CD4-positive, alpha-beta memory T cell (primary cell): ENCODE measurements around the gene CFAP53. TPM values are rescaled to one million over a fixed set of nuclear protein-coding genes. Genes with fewer than 3 reads are reported as not detected.

Source experiments
- CTCF ChIA-PET: fragments of 350-600 bp; sonication (Branson Sonifier 250); formaldehyde crosslinking; loops from one replicate; lab custom pipeline; 2021; ENCODE audit warnings: inconsistent platforms; ENCODE audit not compliant: partially characterized antibody; lab: Charles Lee
- POLR2A ChIA-PET: fragments of 350-600 bp; sonication (Branson Sonifier 250); formaldehyde crosslinking; loops from one replicate; lab custom pipeline; 2021; ENCODE audit not compliant: partially characterized antibody; lab: Charles Lee
- DNase-seq, 5 donors: peaks; one replicate each; pipeline versions ENCODE4 v3.0.0 to v3.0.0-alpha.2; 2020 to 2022; ENCODE audit warnings: mixed read lengths in 1 of 5
- H3K27ac ChIP-seq: one replicate; pipeline ENCODE4 v1.7.0; 2013; ENCODE audit warnings: low read depth, low read length
- H3K27me3 ChIP-seq: 2 replicates; pipeline ENCODE4 v1.7.0; 2013; ENCODE audit warnings: mild to moderate bottlenecking, low read length, moderate library complexity; ENCODE audit not compliant: insufficient read depth
- H3K36me3 ChIP-seq: 2 replicates; pipeline ENCODE4 v1.7.0; 2013; ENCODE audit warnings: mild to moderate bottlenecking, low read length, moderate library complexity; ENCODE audit not compliant: insufficient read depth
- H3K4me1 ChIP-seq: 2 replicates; pipeline ENCODE4 v1.7.0; 2013; ENCODE audit warnings: mild to moderate bottlenecking, low read length, moderate library complexity; ENCODE audit not compliant: insufficient read depth
- H3K4me3 ChIP-seq, 2 donors: one replicate each; pipeline ENCODE4 v1.7.0; 2013; ENCODE audit warnings: low read length in 2 of 2, mild to moderate bottlenecking in 1 of 2
- H3K9me3 ChIP-seq, 2 donors: one replicate each; pipeline ENCODE4 v1.7.0; 2013; ENCODE audit warnings: low read length in 2 of 2, control low read depth in 1 of 2; ENCODE audit not compliant: control insufficient read depth in 1 of 2
- H3K27ac Mint-ChIP-seq, 7 donors: one replicate each; pipeline ENCODE4 v1.8.0; 2020 to 2021; ENCODE audit warnings: mixed read lengths in 7 of 7, mild to moderate bottlenecking in 6 of 7, inconsistent platforms in 3 of 7, moderate library complexity in 3 of 7
- H3K27me3 Mint-ChIP-seq, 2 donors: one replicate each; pipeline ENCODE4 v1.8.0; 2020 to 2021; ENCODE audit warnings: mixed read lengths in 2 of 2
- H3K36me3 Mint-ChIP-seq, 2 donors: one replicate each; pipeline ENCODE4 v1.8.0; 2020 to 2021; ENCODE audit warnings: mixed read lengths in 2 of 2, inconsistent platforms in 1 of 2, mild to moderate bottlenecking in 1 of 2
- H3K4me1 Mint-ChIP-seq, 4 donors: one replicate each; pipeline ENCODE4 v1.8.0; 2020 to 2021; ENCODE audit warnings: mixed read lengths in 4 of 4, mild to moderate bottlenecking in 1 of 4
- H3K4me3 Mint-ChIP-seq, 8 donors: one replicate each; pipeline ENCODE4 v1.8.0; 2020 to 2021; ENCODE audit warnings: mixed read lengths in 8 of 8, mild to moderate bottlenecking in 7 of 8, moderate library complexity in 6 of 8, inconsistent platforms in 3 of 8
- H3K9me3 Mint-ChIP-seq, 8 donors: one replicate each; pipeline ENCODE4 v1.8.0; 2020 to 2021; ENCODE audit warnings: mixed read lengths in 8 of 8, mild to moderate bottlenecking in 5 of 8, inconsistent platforms in 3 of 8, moderate library complexity in 1 of 8
- intact Hi-C: fragments of 100-400 bp; cut with micrococcal nuclease; formaldehyde crosslinking; loops from one replicate; pipeline ENCODE4 v1.15.1; 2023
- polyA plus RNA-seq, 2 donors: library from polyadenylated mRNA; unstranded; fragments of 300-500 nt; fragmentation: Illumina TruSeq; gene quantifications; one replicate each; pipeline ENCODE4 v1.2.3, GENCODE V29; 2021
- total RNA-seq, 2 experiments: library from RNA; stranded (reverse); gene quantifications; one replicate each; pipeline ENCODE4 v1.2.3, GENCODE V29; 2021

CFAP53 gene
- total and polyA plus RNA-seq, 4 experiments from 2014 or later, result 0.10 to 1.6 (median 0.76) TPM

DNA sequence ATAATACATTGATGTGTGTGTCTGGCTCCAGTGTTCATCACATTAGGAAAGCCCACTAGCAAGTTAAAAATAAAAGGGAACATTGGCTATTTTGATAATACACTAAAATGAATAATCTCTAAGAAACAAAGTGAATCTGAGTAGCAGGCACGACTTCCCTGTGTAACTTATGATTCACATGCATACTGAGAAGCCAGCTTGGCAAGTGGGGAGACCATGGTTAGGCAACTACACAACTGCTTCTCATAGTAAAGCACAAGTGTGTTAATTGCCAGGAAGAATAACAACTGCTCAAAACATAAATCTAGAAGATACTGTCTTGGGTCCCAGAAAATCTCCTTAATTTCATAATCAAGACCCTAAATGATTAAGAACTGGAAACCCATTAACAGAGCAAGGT is 75.4 kb downstream of the CFAP53 start:
- POLR2A ChIA-PET, result no interaction called here
- Histone ChIP-seq H3K4me3 (no peak overlapping the region), H3K4me1 (peaks cover 12% of the 10 kb centered on the region), H3K36me3 (no peaks in the 10 kb centered on the region), H3K27ac (no peak overlapping the region), H3K27me3 (peaks cover 12% of the 10 kb centered on the region), H3K9me3 (no peaks in the 10 kb centered on the region)
- intact Hi-C loops, result no loop called here
- DNase-seq, result no peak
- Mint-ChIP-seq H3K9me3 (no peaks in the 10 kb centered on the region), H3K36me3 (no peaks in the 10 kb centered on the region), H3K27me3 (peaks cover 29 to 50% of the 10 kb centered on the region in 2 donors), H3K4me1 (peaks cover 5 to 21% (median 11%) of the 10 kb centered on the region in 4 donors), H3K27ac (no peak overlapping the region), H3K4me3 (no peak overlapping the region)
- CTCF ChIA-PET, result no interaction called here

DNA sequence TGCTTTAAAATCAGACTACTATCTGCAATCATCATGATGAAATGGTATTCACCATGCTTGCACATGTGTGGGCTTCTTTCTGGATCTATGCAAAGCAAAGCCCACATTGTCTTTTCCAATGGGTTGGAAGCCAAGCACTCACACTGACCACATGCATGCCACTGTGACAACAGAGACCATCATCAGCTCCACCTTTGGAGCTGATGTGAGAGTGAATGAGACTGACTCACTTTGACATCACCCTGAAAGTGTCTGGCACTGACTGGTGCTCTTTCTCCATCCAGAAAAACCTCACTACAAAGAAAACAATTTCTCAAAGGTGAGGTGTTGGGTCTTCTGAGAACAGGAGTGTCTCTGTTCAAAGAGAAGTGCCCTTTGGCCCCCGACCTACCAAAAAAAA is 76.1 kb downstream of the CFAP53 start:
- Histone ChIP-seq H3K27me3 (peaks cover 11% of the 10 kb centered on the region), H3K27ac (no peak overlapping the region), H3K36me3 (no peaks in the 10 kb centered on the region), H3K4me1 (peaks cover 9% of the 10 kb centered on the region), H3K9me3 (no peaks in the 10 kb centered on the region), H3K4me3 (no peak overlapping the region)
- Mint-ChIP-seq H3K27me3 (peaks cover 23 to 45% of the 10 kb centered on the region in 2 donors), H3K36me3 (no peaks in the 10 kb centered on the region), H3K4me1 (peaks cover 2 to 14% (median 9%) of the 10 kb centered on the region in 4 donors), H3K9me3 (no peaks in the 10 kb centered on the region), H3K4me3 (no peak overlapping the region), H3K27ac (no peak overlapping the region)
- ChIA-PET CTCF (no interaction called here), POLR2A (no interaction called here)
- intact Hi-C loops, result no loop called here
- DNase-seq, result no peak

DNA sequence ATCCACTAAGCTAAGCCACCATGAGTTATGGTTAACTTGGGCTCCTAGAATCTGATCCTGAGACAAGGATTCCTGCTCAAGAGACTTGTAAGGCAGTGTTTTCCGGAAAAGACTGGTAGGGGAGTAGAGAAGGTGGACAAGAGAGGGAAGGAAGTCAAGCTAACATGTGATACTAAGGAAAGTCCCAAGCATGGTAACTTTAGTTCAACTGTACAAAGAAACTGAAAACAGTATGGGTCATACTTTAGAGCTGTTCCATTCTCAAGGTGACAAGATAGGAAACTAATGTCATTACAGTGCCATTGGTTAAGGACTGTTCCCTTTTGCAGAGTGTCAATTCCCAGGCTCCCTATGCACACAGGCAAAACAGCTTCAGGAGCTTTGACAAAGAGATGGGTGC is 77.1 kb downstream of the CFAP53 start:
- Mint-ChIP-seq H3K9me3 (no peaks in the 10 kb centered on the region), H3K36me3 (no peaks in the 10 kb centered on the region), H3K27ac (no peak overlapping the region), H3K4me1 (peaks cover 2 to 14% (median 9%) of the 10 kb centered on the region in 4 donors), H3K4me3 (no peak overlapping the region), H3K27me3 (peaks cover 22 to 45% of the 10 kb centered on the region in 2 donors)
- H3K27me3 ChIP-seq, result peaks cover 11% of the 10 kb centered on the region
- no peak for DNase-seq
- no peaks in the 10 kb centered on the region for H3K36me3 ChIP-seq
- ChIA-PET POLR2A (no interaction called here), CTCF (no interaction called here)
- H3K9me3 ChIP-seq, result no peaks in the 10 kb centered on the region
- peaks cover 6% of the 10 kb centered on the region for H3K4me1 ChIP-seq
- intact Hi-C loops, result no loop called here
- H3K27ac ChIP-seq, result no peak overlapping the region
- no peak overlapping the region for H3K4me3 ChIP-seq

DNA sequence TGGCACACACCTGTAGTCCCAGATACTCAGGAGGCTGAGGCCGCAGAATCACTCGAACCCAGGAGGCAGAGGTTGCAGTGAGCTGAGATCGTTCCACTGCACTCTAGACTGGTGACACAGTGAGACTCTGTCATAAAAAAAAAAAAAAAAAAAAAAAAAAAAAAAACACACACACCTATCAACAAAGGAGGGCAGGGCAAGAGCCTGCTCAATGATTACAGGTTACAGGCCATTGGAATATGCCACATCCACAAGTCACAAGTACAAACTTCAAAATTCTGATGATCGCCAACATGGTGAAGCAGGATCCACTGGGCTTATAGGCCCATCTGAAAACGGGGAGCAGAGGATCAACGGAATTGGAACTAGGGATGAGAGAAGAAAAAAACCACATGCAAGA is 77.6 kb downstream of the CFAP53 start:
- peak overlapping the region in 1 of 8 donors; percentile 37 for H3K4me3 Mint-ChIP-seq
- Histone ChIP-seq H3K4me3 (no peak overlapping the region), H3K9me3 (no peaks in the 10 kb centered on the region), H3K27me3 (peaks cover 11% of the 10 kb centered on the region), H3K4me1 (peaks cover 1% of the 10 kb centered on the region), H3K27ac (no peak overlapping the region), H3K36me3 (no peaks in the 10 kb centered on the region)
- ChIA-PET POLR2A (no interaction called here), CTCF (no interaction called here)
- no peak overlapping the region for H3K27ac Mint-ChIP-seq
- intact Hi-C loops, result no loop called here
- peaks cover 0 to 9% (median 6%) of the 10 kb centered on the region in 4 donors for H3K4me1 Mint-ChIP-seq
- H3K9me3 Mint-ChIP-seq, result no peaks in the 10 kb centered on the region
- H3K36me3 Mint-ChIP-seq, result no peaks in the 10 kb centered on the region
- H3K27me3 Mint-ChIP-seq, result peaks cover 19 to 41% of the 10 kb centered on the region in 2 donors
- DNase-seq, result no peak

DNA sequence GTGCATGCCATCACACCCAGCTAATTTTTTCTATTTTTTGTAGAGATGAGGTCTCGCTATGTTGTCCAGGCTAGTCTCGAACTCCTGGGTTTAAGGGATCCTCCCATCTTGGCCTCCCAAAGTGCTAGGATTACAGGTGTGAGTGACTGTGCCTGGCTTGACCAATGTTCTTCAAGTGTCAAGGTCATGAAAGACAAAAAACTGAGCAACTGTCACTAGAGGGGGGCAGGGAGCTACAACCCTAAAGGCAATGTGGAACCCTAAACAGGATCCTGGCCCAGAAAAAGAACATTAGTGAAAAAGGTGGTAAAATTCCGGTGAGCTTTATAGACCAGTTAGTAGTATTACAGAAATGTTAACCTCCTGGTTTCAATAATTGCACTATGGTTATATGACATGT is 78.6 kb downstream of the CFAP53 start:
- Histone ChIP-seq H3K36me3 (no peaks in the 10 kb centered on the region), H3K27ac (no peak overlapping the region), H3K4me3 (no peak overlapping the region), H3K27me3 (peaks cover 1% of the 10 kb centered on the region), H3K4me1 (no peaks in the 10 kb centered on the region), H3K9me3 (no peaks in the 10 kb centered on the region)
- H3K4me3 Mint-ChIP-seq, result no peak overlapping the region
- POLR2A ChIA-PET, result no interaction called here
- H3K4me1 Mint-ChIP-seq, result peaks cover 0 to 3% (median under 1%) of the 10 kb centered on the region in 4 donors
- DNase-seq, result no peak
- intact Hi-C loops, result no loop called here
- H3K27ac Mint-ChIP-seq, result no peak overlapping the region
- H3K27me3 Mint-ChIP-seq, result peaks cover 16 to 38% of the 10 kb centered on the region in 2 donors
- no peaks in the 10 kb centered on the region for H3K9me3 Mint-ChIP-seq
- CTCF ChIA-PET, result interaction anchor here (1.0 kb wide), 1 partner anchor 170 kb away, joined by 4 read pairs; no protein-coding TSS in a partner anchor
- H3K36me3 Mint-ChIP-seq, result no peaks in the 10 kb centered on the region

DNA sequence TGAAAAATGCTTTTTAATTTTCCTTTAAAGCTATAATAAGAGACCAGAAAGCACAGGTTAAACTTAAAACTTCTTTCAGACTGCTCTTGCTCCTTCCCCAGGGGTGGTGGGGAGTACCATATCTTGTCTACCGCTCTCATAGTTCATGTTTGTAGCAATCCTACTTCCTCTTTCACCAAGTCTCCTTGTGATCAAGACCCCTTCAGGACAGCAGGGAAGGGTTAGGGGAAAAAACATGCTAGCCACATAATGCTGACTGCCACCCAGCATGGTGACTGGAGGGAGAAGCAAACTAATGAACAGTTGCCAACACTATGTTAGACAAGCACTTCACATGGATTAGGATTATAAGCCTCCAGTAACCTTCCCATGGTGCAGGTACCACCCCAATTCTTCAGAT is 79.9 kb downstream of the CFAP53 start:
- H3K27ac Mint-ChIP-seq, result no peak overlapping the region
- H3K4me1 Mint-ChIP-seq, result peaks cover 0 to 2% (median 0%) of the 10 kb centered on the region in 4 donors
- intact Hi-C loops, result no loop called here
- DNase-seq, result no peak
- H3K4me3 Mint-ChIP-seq, result no peak overlapping the region
- Histone ChIP-seq H3K27ac (no peak overlapping the region), H3K4me3 (no peak overlapping the region), H3K9me3 (no peaks in the 10 kb centered on the region), H3K4me1 (no peaks in the 10 kb centered on the region), H3K27me3 (no peaks in the 10 kb centered on the region), H3K36me3 (no peaks in the 10 kb centered on the region)
- no peaks in the 10 kb centered on the region for H3K36me3 Mint-ChIP-seq
- H3K27me3 Mint-ChIP-seq, result peaks cover 10 to 32% of the 10 kb centered on the region in 2 donors
- ChIA-PET CTCF (interaction anchor here (1.5 kb wide), 1 partner anchor 17 kb away, joined by 3 read pairs; no protein-coding TSS in a partner anchor), POLR2A (no interaction called here)
- no peaks in the 10 kb centered on the region for H3K9me3 Mint-ChIP-seq

DNA sequence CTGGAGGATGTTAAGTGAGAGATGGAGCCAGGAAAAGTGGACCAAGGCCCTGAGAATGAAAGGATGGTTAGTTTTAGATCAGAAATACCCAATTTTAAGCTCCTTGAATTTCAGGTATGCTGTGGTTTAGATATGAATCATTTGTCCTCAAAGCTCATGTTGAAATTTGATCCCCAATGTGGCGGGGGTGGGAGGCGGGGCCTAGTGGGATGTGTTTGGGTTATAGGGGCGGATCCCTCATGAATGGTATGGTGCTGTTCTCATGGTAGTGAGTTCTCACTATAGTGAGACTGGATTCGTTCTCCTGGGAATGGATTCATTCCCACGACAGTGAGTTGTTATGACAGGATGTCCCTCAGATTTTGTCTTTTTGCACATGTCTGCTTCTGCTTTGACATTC is 82.7 kb downstream of the CFAP53 start:
- Histone ChIP-seq H3K27me3 (no peaks in the 10 kb centered on the region), H3K9me3 (no peaks in the 10 kb centered on the region), H3K27ac (no peak overlapping the region), H3K4me3 (no peak overlapping the region), H3K36me3 (no peaks in the 10 kb centered on the region), H3K4me1 (no peaks in the 10 kb centered on the region)
- ChIA-PET POLR2A (no interaction called here), CTCF (no interaction called here)
- Mint-ChIP-seq H3K27me3 (peaks cover 5 to 25% of the 10 kb centered on the region in 2 donors), H3K4me3 (no peak overlapping the region), H3K36me3 (no peaks in the 10 kb centered on the region), H3K27ac (no peak overlapping the region), H3K9me3 (no peaks in the 10 kb centered on the region), H3K4me1 (no peaks in the 10 kb centered on the region)
- intact Hi-C loops, result no loop called here
- no peak for DNase-seq

DNA sequence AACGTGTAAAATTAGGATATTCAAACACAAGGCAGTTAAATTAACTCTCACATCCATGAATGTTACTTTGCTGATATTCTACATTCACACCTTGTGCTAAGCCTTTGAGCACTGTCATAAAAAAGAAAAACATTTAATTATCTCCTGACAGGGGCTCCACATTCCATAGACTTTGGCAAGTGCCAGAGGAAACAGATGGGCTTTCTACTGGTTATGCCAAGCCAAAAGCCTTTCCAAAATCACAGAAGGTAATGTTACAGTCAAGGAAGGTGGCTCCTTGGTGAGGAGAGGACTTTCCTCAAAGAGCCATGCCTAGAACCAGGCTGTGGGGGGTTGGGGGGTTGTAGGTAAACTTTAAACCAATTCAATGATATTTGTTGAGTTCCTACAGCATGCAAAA is 83.8 kb downstream of the CFAP53 start:
- H3K27me3 Mint-ChIP-seq, result peaks cover 5 to 24% of the 10 kb centered on the region in 2 donors
- Histone ChIP-seq H3K9me3 (no peaks in the 10 kb centered on the region), H3K27me3 (no peaks in the 10 kb centered on the region), H3K4me1 (no peaks in the 10 kb centered on the region), H3K4me3 (no peak overlapping the region), H3K36me3 (no peaks in the 10 kb centered on the region), H3K27ac (no peak overlapping the region)
- CTCF ChIA-PET, result no interaction called here
- H3K4me3 Mint-ChIP-seq, result no peak overlapping the region
- no peak overlapping the region for H3K27ac Mint-ChIP-seq
- intact Hi-C loops, result no loop called here
- POLR2A ChIA-PET, result no interaction called here
- no peaks in the 10 kb centered on the region for H3K4me1 Mint-ChIP-seq
- no peaks in the 10 kb centered on the region for H3K9me3 Mint-ChIP-seq
- no peak for DNase-seq
- no peaks in the 10 kb centered on the region for H3K36me3 Mint-ChIP-seq
